Articular chondrocyte of knee joint (primary cell): ENCODE data around the gene PFN1. TPM values are rescaled to one million over a fixed set of nuclear protein-coding genes. Genes with fewer than 3 reads are reported as not detected.

Experiments
- small RNA-seq: library from RNA; depleted of rRNA; stranded (forward); fragments of <200 nt; gene quantifications from one replicate; pipeline ENCODE3, GENCODE V24; 2012
- total RNA-seq: library from RNA; depleted of rRNA; stranded (reverse); fragments of >200 nt; gene quantifications from 2 replicates; pipeline ENCODE4 v1.2.3, GENCODE V29; 2012

PFN1 gene
- total RNA-seq = 278 and 326 TPM in 2 replicates

DNA sequence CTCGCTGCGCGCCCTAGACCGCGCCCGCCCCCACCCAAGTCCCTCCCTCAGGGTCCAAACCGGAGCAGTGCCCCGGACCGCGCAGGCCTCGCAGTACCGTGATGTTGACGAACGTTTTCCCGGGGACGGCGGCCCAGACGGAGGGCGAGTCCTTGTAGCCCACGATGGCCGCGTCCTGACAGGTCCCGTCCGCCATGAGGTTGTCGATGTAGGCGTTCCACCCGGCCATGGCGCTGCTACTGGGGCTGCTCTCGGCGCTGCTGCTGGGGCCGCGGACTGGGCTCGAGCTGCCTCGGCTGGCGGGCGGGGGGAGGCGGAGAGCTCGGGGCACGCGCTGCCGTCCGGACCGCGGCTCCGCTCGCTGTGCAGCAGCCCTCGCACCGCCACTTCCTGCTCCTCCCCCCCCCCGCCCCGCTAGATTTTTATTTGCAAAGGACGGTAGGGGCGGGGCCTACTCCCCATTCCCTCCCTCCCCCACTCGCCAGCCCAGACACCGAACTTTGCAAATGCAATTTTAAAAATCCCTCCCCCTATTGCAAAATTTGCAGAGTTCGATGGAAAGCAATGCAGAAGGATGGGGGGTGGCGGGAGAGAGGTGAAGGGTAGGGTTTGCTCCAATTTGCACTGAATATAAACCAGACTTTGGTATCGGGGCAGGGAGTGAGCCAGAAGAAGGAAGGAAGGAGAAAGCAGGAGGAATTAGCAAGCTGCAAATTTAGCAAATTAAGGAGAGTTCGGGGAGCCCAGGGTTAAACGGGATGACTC is at the start of gene PFN1:
Gene PFN1, minus strand, starts transcription at position 365 of the 765 bp plus-strand sequence. Its CDS starts 136 bp downstream, at position 229.

DNA sequence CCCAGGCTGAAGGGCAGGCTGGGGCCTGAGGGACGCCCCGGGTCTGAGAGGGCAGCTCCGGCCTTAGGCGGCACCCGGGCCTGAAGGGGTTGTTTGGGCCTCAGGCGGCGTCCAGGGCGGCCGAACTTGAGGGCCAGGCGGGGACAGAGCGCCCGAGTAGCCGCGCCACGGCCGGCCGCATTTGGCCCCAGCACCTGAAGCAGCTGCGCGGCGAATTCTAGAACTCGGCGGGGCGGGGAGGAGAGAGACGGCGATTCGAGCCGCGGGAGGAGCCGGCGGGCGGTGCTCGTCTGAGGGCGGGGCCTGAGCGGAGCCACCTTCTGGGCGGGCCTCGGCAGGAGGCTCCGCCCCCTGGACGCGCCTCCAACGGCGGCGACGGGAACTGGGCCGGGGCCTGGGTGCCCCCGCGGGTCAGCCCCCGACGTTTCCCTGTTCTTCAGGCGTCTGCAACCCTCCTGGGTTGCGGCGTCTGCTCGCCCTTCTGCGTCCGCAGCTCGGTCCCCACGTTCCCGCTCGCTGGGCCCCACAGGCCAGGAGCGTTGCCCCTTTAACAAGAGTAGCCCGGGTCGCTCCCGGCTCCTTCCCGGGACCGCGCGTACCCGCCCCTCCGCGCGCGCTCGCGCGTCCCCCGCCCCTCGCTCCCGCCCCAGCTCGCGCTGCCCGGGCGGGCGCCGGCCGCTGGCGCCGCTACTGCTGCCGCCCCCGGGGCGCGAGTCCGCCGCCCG is 49.1 kb upstream of the PFN1 start, which contains the start of the genes INCA1 and KIF1C:
Gene INCA1, minus strand, starts transcription at position 221 of the 725 bp plus-strand sequence. CDS start 3,085 bp downstream, outside the sequence.
Gene KIF1C, plus strand, starts transcription at position 649 of the 725 bp plus-strand sequence. CDS start 2,297 bp downstream, outside the sequence.

DNA sequence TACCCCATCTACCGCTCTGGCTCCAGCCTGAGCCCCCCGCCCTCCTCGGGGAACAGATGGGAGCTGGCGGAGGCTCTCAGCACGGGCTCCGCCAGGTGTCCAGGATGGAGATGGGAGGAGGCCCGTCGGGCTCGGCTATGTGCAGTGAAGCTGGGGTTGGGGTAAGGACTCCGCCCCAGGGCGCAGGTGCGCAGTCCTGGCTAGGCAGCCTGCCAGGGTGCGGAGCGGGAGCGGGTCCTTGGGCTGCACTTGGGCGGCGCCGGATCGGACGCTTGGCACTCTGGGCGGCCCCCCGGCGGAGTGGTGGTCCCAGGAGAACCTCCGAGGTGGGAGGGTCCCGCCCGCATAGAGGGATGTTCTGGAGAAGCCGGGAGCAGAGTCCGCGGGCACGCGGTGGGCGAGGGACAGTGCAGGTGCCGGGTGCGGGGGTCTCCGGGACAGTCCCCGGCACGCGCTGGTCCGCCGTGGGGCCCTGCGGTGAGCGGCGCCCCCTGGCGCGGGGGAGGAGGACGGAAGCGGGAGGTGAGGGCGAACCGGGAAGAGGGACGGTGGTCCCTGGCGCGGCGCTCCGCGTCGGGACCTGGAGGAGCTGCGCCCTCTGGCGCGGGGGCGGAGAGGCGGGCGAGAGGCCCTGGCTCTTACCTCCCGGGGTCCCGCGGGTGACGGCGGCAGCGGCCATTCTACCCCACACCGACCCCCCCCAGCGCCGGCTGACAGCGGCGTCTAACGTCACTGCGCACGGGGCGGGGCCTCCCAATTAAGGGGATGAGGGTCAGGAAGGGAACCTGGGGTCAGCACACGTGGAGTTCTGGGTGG is 38.8 kb upstream of the PFN1 start, which contains the start of gene CAMTA2:
Gene CAMTA2, minus strand, starts transcription at position 725 of the 816 bp plus-strand sequence. CDS start 1,453 bp downstream, outside the sequence.

DNA sequence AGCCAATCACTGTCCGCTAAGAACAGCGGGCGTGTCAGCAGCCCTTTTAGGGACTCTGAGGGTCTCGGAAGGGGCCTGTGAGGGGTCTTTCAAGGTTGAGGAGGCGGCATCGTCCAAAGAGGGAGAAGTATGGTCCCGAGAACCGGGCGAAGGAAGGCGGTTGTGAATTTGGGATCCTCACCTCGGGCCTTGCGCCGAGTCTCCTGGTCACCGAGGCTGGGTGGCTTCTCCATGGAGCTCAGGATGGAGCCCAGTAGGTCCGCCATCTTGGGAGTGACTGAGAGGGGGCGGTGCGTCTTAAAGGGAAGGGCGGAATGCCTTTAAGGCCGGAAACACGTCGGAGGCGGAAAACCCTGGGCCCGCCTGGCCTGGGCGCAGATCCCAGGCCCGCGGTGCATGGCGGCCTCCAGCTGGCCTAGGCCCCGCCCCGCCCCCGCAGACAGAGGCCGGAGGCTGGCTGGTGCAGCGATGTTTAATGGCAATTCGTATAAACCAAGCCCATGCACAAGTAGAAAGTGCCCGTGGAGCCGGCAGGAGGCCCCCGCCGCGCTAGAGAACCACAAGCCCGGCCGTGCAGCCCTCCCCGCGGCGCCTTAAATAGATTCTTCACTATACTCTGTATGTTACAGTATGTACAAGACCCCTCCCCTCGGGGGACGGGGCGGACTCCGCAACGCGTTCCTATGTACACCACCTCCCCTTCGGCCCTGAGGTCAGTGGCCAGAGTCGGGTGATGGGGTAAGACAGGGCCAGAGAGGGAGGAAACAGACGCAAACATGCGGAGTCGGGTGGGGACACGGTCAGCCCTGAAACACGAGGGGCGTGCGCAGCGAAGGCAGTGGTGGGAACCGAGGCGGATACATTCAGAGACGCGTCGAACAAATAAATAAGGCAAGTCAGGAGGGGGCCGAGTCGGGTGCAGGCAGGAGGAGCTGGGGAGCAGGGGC is 19.5 kb upstream of the PFN1 start, which contains the start of gene SPAG7:
Gene SPAG7, minus strand, starts transcription at position 279 of the 947 bp plus-strand sequence. Its CDS starts 13 bp downstream, at position 266.

DNA sequence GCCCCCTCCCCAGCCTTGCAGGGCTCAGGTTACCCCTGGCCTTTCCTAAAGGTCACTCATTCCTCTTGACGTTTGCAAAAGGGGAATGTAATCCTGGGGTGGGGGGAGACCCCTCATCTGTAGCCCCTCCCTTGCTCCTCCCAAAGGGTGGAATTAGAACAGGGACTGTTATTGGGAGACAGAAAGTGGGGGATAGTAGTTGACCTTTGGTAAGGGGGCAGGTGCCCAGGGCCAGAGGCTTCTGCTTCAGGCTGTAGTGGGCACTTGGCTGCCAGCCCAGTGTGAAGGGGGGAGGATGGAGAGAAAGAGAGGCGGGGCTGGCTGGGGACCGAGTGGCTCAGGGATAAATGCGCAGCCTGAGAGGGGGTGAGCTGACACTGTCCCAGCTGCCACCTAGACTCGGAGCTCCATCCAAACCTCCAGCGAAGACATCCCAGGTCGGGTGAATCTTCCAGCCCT is 2.4 kb upstream of the PFN1 start, which contains the start of gene ENO3:
Gene ENO3, plus strand, starts transcription at position 374 of the 459 bp plus-strand sequence. CDS start 711 bp downstream, outside the sequence.

DNA sequence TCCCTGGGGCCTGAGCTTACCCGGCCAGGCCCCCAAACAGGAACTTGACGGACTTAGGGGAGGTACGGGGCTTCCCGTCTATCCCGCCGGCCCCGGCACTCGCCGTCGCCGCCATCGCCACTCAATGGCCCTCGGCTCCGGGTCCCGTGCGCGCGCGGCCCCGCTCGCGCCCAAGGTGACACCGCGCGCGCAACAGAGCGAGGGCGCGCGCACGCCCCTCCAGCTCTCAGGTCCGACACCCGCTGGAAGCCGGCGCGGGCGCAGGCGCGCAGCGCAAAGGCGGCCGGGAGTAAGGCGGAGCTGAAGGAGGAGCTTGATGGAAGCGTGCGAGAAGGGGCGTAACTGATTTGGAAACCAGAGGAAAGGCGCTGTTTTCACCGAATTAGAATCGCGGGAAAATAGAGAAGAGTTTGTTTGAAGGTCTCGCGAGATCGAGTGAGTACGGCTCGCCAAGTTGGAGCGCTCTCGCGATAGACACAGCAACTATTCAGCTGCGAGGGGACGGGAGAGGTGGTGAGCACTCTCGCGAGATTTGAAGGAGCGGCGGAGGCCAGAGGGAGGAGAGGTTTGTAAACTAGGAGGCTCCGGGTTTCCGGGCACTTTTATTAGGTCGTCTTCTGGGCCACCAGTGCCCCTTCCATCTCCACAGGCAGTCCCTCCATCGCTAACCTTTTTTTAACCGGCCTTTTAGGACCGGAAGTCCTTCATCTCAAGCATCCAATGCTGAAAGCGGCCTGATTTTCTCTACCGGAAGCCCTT is 8.4 kb downstream of the PFN1 start, which contains the start of the genes RNF167 and SLC25A11:
Gene RNF167, plus strand, starts transcription at position 473 of the 759 bp plus-strand sequence. CDS start 642 bp downstream, outside the sequence.
Gene SLC25A11, minus strand, starts transcription at position 251 of the 759 bp plus-strand sequence. Its CDS starts 136 bp downstream, at position 115.

DNA sequence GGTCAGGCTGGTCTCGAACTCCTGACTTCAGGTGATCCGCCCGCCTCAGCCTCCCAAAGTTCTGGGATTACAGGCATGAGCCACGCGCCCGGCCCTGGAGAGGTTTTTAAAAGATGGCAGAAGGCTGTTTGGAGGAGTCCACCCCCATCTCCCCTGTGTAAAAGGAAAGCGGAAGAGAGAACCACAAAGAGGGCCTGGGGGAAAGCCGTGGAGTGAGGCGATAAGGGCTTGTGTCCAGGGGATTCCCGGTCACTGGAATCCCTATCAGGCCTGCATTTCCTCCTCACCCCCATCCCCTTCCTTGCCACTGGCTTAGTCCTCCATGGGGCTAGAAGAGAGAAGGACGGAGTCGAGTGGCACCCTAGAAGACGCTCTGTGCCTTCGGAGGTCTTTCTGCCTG is 16.4 kb downstream of the PFN1 start, which contains the start of gene GP1BA:
Gene GP1BA, plus strand, starts transcription at position 315 of the 400 bp plus-strand sequence. CDS start 328 bp downstream, outside the sequence.

DNA sequence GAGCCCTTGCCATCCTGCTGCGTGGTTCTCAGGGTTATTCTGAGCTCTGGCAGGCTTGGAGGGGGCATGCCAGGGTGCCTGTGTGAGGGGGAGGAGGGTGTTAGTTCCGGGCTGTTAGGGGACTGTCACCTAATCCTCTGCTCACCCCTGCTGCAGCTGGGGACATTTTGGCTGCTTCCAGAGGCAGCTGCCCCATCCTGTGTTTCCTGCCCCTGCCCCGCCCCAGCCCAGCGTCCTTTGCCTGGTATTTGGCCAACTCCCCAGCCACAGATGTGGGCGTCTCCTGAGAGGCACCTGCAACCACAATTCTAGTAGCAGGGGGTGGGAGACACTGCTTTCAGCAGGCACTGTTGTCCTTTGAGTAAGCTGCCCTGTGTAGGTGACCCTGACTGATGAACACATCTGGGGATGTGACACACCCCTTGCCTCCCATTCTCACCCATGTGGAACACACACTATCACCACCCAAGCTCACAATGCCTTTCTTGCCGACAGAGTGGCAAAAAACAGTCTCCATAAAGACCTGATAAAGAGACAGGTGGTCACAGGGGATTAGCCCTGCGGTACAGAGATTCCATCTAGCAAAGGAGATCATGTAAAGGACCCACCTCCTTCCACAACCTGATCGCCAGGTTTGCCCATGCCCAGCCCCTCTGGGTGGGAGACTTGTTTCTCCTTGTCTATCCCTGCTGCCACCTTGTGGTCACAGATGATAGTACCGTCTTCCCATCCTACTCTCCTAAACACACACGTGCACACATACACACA is 45.1 kb downstream of the PFN1 start, which contains the start of gene CHRNE:
Gene CHRNE, minus strand, starts transcription at position 48 of the 768 bp plus-strand sequence. Its CDS starts 35 bp downstream, at position 13.

DNA sequence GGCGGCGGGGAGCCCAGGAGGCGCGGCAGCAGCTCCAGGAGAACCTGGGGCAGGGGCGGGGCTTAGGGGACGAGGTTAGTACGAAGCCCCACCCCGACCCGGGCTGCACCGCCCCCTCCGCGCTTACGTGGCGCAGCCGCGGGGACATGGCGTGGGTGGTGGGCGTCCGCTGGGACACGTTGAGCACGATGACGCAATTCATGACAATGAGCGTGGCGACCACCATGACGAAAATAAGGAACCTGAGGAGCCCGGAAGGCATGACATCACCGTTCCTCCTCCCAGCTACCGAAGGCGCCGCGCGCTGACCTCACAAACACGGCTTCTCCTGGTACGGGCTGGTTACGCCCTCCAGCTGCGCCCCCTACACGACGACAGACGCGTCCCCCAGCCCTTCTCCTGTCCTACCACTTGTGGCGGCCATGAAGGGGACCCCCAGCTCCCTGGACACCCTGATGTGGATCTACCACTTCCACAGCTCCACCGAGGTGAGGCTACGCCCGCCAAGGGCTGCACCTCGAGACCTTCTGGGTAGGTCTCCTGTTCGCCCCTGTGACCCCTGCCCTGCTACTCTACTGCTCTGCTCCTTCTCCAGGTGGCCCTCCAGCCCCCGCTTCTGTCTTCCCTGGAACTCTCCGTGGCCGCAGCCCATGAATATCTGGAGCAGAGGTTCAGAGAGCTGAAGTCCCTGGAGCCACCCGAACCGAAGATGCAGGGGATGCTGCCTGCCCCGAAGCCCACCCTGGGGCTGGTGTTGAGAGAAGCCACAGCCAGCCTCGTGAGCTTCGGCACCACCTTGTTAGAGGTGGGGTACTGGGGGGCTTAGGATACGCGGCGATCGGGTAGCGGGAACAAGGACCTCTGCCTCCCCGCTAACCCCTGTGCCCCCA is 48.7 kb downstream of the PFN1 start, which contains the start of gene C17orf107:
Gene C17orf107, plus strand, starts transcription at position 196 of the 890 bp plus-strand sequence. Its CDS starts 227 bp downstream, at position 423.

Small RNAs within 50 kb of the gene (small RNA-seq; reads per million reads assigned to genes)
- not detected for gene MIR6864
- gene MIR6865 = not detected

Other genes with a start within 250 kb of the PFN1 start
- gene PELP1, start 244.4 kb downstream of the PFN1 start, total RNA-seq = 16.2 and 21.5 TPM in 2 replicates
- gene ARRB2, start 237.9 kb downstream of the PFN1 start, total RNA-seq = 5.5 and 5.8 TPM in 2 replicates
- 12.1 and 13.9 TPM in 2 replicates for gene MED11, start 217.1 kb downstream of the PFN1 start, total RNA-seq
- 0.65 TPM in 2 replicates for gene ZMYND15, start 208.7 kb downstream of the PFN1 start, total RNA-seq
- gene CXCL16, start 208.6 kb downstream of the PFN1 start, total RNA-seq = 9.7 and 11.0 TPM in 2 replicates
- not detected in 2 replicates for gene TM4SF5, start 176.6 kb downstream of the PFN1 start, total RNA-seq
- 0.26 and 1.6 TPM in 2 replicates for gene VMO1, start 162.2 kb downstream of the PFN1 start, total RNA-seq
- not detected in 2 replicates for gene GLTPD2, start 159.6 kb downstream of the PFN1 start, total RNA-seq
- gene PSMB6, start 152.4 kb downstream of the PFN1 start, total RNA-seq = 106 and 116 TPM in 2 replicates
- gene PLD2, start 141.4 kb downstream of the PFN1 start, total RNA-seq = 17.4 and 18.2 TPM in 2 replicates
- 32.3 and 32.4 TPM in 2 replicates for gene MINK1, start 115.2 kb downstream of the PFN1 start, total RNA-seq
- 2.3 and 2.5 TPM in 2 replicates for gene C17orf107, start 49.0 kb downstream of the PFN1 start, total RNA-seq
- 0.65 TPM in 2 replicates for gene CHRNE, start 45.4 kb downstream of the PFN1 start, total RNA-seq
- not detected in 2 replicates for gene GP1BA, start 16.3 kb downstream of the PFN1 start, total RNA-seq
- gene SLC25A11, start 8.5 kb downstream of the PFN1 start, total RNA-seq = 29.7 and 30.7 TPM in 2 replicates
- gene RNF167, start 8.3 kb downstream of the PFN1 start, total RNA-seq = 20.5 and 21.3 TPM in 2 replicates
- 0.76 and 1.6 TPM in 2 replicates for gene ENO3, start 2.6 kb upstream of the PFN1 start, total RNA-seq
- 31.1 and 38.2 TPM in 2 replicates for gene SPAG7, start 19.3 kb upstream of the PFN1 start, total RNA-seq
- 12.2 and 29.0 TPM in 2 replicates for gene CAMTA2, start 39.1 kb upstream of the PFN1 start, total RNA-seq
- gene INCA1, start 49.0 kb upstream of the PFN1 start, total RNA-seq = 0.22 and 0.39 TPM in 2 replicates
- 44.1 and 60.1 TPM in 2 replicates for gene KIF1C, start 49.4 kb upstream of the PFN1 start, total RNA-seq
- gene SLC52A1, start 86.9 kb upstream of the PFN1 start, total RNA-seq = not detected in 2 replicates
- 3.6 and 3.9 TPM in 2 replicates for gene ZFP3, start 129.9 kb upstream of the PFN1 start, total RNA-seq
- gene ZNF232, start 163.3 kb upstream of the PFN1 start, total RNA-seq = 6.9 and 7.1 TPM in 2 replicates
- under 0.01 and 0.78 TPM in 2 replicates for gene USP6, start 167.5 kb upstream of the PFN1 start, total RNA-seq
- 11.4 and 11.8 TPM in 2 replicates for gene ZNF594, start 243.3 kb upstream of the PFN1 start, total RNA-seq